Measurements from ENCODE around the gene STX11. TPM values are rescaled to one million over a fixed set of nuclear protein-coding genes. Genes with fewer than 3 reads are reported as not detected.

The STX11 gene
- total RNA-seq, 1 experiment from 2014 or later: 3.2 TPM

GRCh38 chr6:144144996-144145395 lies 5.3 kb upstream of the STX11 start:
- in situ Hi-C loops (cut with HindIII; ENCODE audit: low pct_unique_long_range_greater_than_20kb, low sequenced_read_pairs) (no loop called here), intact Hi-C loops (cut with micrococcal nuclease; ENCODE audit: unreplicated experiment) (no loop called here)
- H3K4me3 ChIP-seq (ENCODE audit: low read depth in 2 of 2, low read length in 2 of 2): no peak overlapping the region
- CTCF ChIA-PET: no interaction called here
- BruUV-seq (replicated peaks): no TSS peak
- H3K27ac ChIP-seq (ENCODE audit: low read length): no peak overlapping the region
- no peaks in the 10 kb centered on the region for H3K36me3 ChIP-seq (ENCODE audit: control insufficient read depth, insufficient read depth, low read length)
- no peaks in the 10 kb centered on the region for H3K9me3 ChIP-seq (ENCODE audit: control insufficient read depth, insufficient read depth, low read depth, low read length)
- POLR2A ChIA-PET: no interaction called here
- H3K4me1 ChIP-seq (ENCODE audit: control insufficient read depth, insufficient read depth, low read length): no peaks in the 10 kb centered on the region
- H3K27me3 ChIP-seq (ENCODE audit: control insufficient read depth, insufficient read depth, low read length): no peaks in the 10 kb centered on the region
- TF ChIP-seq SIN3A (IDR thresholded peaks at IDR 0.05; ENCODE audit: borderline replicate concordance, insufficient read depth, low read depth, low read length) (no peak), CTCF (IDR thresholded peaks at IDR 0.05) (no peak), TCF7L2 (IDR thresholded peaks at IDR 0.05; ENCODE audit: low read depth, low read length) (no peak), POLR2AphosphoS5 (IDR thresholded peaks at IDR 0.05; ENCODE audit: low read depth, low read length) (no peak), REST (IDR thresholded peaks at IDR 0.05; ENCODE audit: insufficient read depth in 1 of 2, low read depth in 2 of 2, low read length in 1 of 2) (no peak)
- ATAC-seq: no peak
- DNase-seq (ENCODE audit: low read depth, low spot score): no peak

GRCh38 chr6:144145541-144145940 lies 4.8 kb upstream of the STX11 start:
- H3K27me3 ChIP-seq (ENCODE audit: control insufficient read depth, insufficient read depth, low read length): no peaks in the 10 kb centered on the region
- no TSS peak for BruUV-seq (replicated peaks)
- intact Hi-C loops (cut with micrococcal nuclease; ENCODE audit: unreplicated experiment): no loop called here
- no peaks in the 10 kb centered on the region for H3K36me3 ChIP-seq (ENCODE audit: control insufficient read depth, insufficient read depth, low read length)
- no peak overlapping the region for H3K4me3 ChIP-seq (ENCODE audit: low read depth in 2 of 2, low read length in 2 of 2)
- ChIA-PET POLR2A (no interaction called here), CTCF (no interaction called here)
- no peak for DNase-seq (ENCODE audit: low read depth, low spot score)
- no peak for TF ChIP-seq POLR2AphosphoS5 (IDR thresholded peaks at IDR 0.05; ENCODE audit: low read depth, low read length)
- TF ChIP-seq CTCF (IDR thresholded peaks at IDR 0.05): no peak
- TF ChIP-seq REST (IDR thresholded peaks at IDR 0.05; ENCODE audit: insufficient read depth in 1 of 2, low read depth in 2 of 2, low read length in 1 of 2): no peak
- TF ChIP-seq TCF7L2 (IDR thresholded peaks at IDR 0.05; ENCODE audit: low read depth, low read length): no peak
- no peak overlapping the region for H3K27ac ChIP-seq (ENCODE audit: low read length)
- no peaks in the 10 kb centered on the region for H3K4me1 ChIP-seq (ENCODE audit: control insufficient read depth, insufficient read depth, low read length)
- in situ Hi-C loops (cut with HindIII; ENCODE audit: low pct_unique_long_range_greater_than_20kb, low sequenced_read_pairs): no loop called here
- ATAC-seq: no peak
- no peaks in the 10 kb centered on the region for H3K9me3 ChIP-seq (ENCODE audit: control insufficient read depth, insufficient read depth, low read depth, low read length)

Measured in Panc1 (cell line).